ENCODE measurements around the gene OSBPL3.

- TF ChIP-seq CTCF (conservative IDR thresholded peaks at IDR 0.05; ENCODE audit: low read depth, low read length) = 0 out of 2 replicates have a peak, but pooled peaks have one; percentile 11
- TF ChIP-seq EZH2 (IDR thresholded peaks at IDR 0.05; ENCODE audit: low read length, unreplicated experiment) = no peak
- no peak for TF ChIP-seq EZH2phosphoT487 (IDR thresholded peaks at IDR 0.05; ENCODE audit: borderline replicate concordance, low read length)
Measured at GRCh38 chr7:24757353-24758275, 222.4 kb downstream of the OSBPL3 start, which contains the start of gene GSDME.
